Activated naive CD8-positive, alpha-beta T cell treated with anti-CD3 and anti-CD28 coated beads for 36 hours (primary cell): ENCODE measurements around the gene PLEKHH2. TPM values are rescaled to one million over a fixed set of nuclear protein-coding genes. Genes with fewer than 3 reads are reported as not detected.

ENCODE experiments used
- DNase-seq: peaks from one replicate; pipeline ENCODE4 v3.0.0; 2021
- H3K27ac Mint-ChIP-seq: one replicate; pipeline ENCODE4 v1.8.0; 2022; ENCODE audit warnings: mild to moderate bottlenecking, moderate library complexity, mixed read lengths
- H3K27me3 Mint-ChIP-seq: one replicate; pipeline ENCODE4 v1.8.0; 2022; ENCODE audit warnings: mild to moderate bottlenecking, mixed read lengths
- H3K36me3 Mint-ChIP-seq: one replicate; pipeline ENCODE4 v1.8.0; 2021; ENCODE audit warnings: mild to moderate bottlenecking, mixed read lengths
- H3K4me1 Mint-ChIP-seq: one replicate; pipeline ENCODE4 v1.8.0; 2021; ENCODE audit warnings: mixed read lengths
- H3K4me3 Mint-ChIP-seq: one replicate; pipeline ENCODE4 v1.8.0; 2022; ENCODE audit warnings: mild to moderate bottlenecking, moderate library complexity, mixed read lengths
- H3K9me3 Mint-ChIP-seq: one replicate; pipeline ENCODE4 v1.8.0; 2022; ENCODE audit warnings: mixed read lengths
- total RNA-seq, 2 experiments: library from RNA; stranded (reverse); gene quantifications; one replicate each; pipeline ENCODE4 v1.2.3, GENCODE V29; 2021

The PLEKHH2 gene
- total RNA-seq, 2 experiments from 2014 or later, result 0.64 to 0.89 TPM

DNA sequence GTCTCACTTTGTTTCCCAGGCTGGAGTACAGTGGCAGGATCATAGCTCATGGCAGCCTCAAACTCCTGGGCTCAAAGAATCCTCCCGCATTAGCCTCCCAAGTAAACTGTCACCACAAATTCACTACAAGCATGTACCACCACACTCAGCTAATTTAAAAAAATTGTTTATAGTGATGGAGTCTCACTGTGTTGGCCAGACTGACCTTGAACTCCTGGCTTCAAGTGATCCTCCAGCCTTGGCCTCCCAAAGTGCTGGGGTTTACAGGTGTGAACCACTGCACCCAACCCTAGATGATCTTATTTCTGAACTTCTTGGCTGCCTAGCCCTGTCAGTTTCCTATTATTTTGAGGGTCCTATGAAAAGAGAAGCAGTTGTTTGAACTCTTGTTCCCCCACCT lies 151.6 kb downstream of the PLEKHH2 start:
- H3K9me3 Mint-ChIP-seq, result no peaks in the 10 kb centered on the region
- DNase-seq, result no peak
- H3K36me3 Mint-ChIP-seq, result peaks cover 4% of the 10 kb centered on the region
- no peaks in the 10 kb centered on the region for H3K27me3 Mint-ChIP-seq
- H3K4me1 Mint-ChIP-seq, result peaks cover 14% of the 10 kb centered on the region
- H3K4me3 Mint-ChIP-seq, result no peak overlapping the region
- H3K27ac Mint-ChIP-seq, result no peak overlapping the region

GRCh38 chr2:43790147-43790546 lies 153.1 kb downstream of the PLEKHH2 start:
- peaks cover 14% of the 10 kb centered on the region for H3K4me1 Mint-ChIP-seq

GRCh38 chr2:43791035-43791765 lies 154.1 kb downstream of the PLEKHH2 start:
- H3K9me3 Mint-ChIP-seq, result no peaks in the 10 kb centered on the region
- H3K27me3 Mint-ChIP-seq, result no peaks in the 10 kb centered on the region
- no peak overlapping the region for H3K4me3 Mint-ChIP-seq
- no peak for DNase-seq
- H3K36me3 Mint-ChIP-seq, result peaks cover 6% of the 10 kb centered on the region
- no peak overlapping the region for H3K27ac Mint-ChIP-seq
- H3K4me1 Mint-ChIP-seq, result peaks cover 14% of the 10 kb centered on the region

More at GRCh38 chr2:43790147-43790546, 153.1 kb downstream of the PLEKHH2 start:
- no peak for DNase-seq
- H3K9me3 Mint-ChIP-seq, result no peaks in the 10 kb centered on the region
- no peak overlapping the region for H3K4me3 Mint-ChIP-seq
- no peaks in the 10 kb centered on the region for H3K27me3 Mint-ChIP-seq
- peaks cover 4% of the 10 kb centered on the region for H3K36me3 Mint-ChIP-seq
- H3K27ac Mint-ChIP-seq, result no peak overlapping the region

- Mint-ChIP-seq H3K4me3 (no peak overlapping the region), H3K36me3 (peaks cover 6% of the 10 kb centered on the region), H3K27ac (no peak overlapping the region), H3K27me3 (no peaks in the 10 kb centered on the region), H3K9me3 (no peaks in the 10 kb centered on the region), H3K4me1 (peaks cover 9% of the 10 kb centered on the region)
- no peak for DNase-seq
Measured at GRCh38 chr2:43792653-43793052, 155.6 kb downstream of the PLEKHH2 start.

DNA sequence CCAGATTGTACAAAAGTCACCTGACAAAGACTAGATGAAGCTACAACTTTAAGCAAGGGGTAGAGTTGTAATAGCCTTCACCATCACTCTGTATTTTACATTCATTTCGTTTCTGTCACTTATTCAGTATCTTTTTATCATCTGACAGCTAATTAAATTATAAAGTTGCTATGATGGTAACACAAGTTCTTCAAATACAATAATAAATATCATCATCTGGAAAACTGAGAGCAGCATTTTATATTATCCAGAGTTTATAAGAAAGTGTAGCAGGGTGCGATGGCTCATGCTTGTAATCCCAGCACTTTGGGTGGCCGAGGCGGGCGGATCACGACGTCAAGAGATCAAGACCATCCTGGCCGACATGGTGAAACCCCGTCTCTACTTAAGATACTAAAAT lies 157.9 kb downstream of the PLEKHH2 start:
- H3K27me3 Mint-ChIP-seq, result no peaks in the 10 kb centered on the region
- no peak overlapping the region for H3K27ac Mint-ChIP-seq
- no peaks in the 10 kb centered on the region for H3K9me3 Mint-ChIP-seq
- no peak overlapping the region for H3K4me3 Mint-ChIP-seq
- H3K4me1 Mint-ChIP-seq, result no peaks in the 10 kb centered on the region
- DNase-seq, result no peak
- H3K36me3 Mint-ChIP-seq, result peaks cover 6% of the 10 kb centered on the region

DNA sequence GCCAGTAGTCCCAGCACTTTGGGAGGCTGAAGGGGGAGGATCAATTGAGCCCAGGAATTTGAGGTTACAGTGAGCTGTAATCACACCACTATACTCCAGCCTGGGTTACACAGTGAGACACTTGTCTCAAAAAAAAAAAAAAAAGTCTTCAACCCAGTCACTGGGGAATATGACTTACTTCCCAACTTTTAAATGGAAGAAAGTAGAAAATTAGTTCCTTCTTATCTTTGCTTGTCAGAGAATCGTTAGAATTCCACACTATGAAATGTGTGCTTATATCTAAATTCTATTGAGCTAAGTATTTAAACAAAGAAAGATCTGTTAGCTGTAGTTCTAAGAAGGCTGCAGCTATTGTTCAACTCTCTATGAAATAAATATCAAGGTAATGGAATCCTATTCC lies 159.1 kb downstream of the PLEKHH2 start:
- DNase-seq, result no peak

DNA sequence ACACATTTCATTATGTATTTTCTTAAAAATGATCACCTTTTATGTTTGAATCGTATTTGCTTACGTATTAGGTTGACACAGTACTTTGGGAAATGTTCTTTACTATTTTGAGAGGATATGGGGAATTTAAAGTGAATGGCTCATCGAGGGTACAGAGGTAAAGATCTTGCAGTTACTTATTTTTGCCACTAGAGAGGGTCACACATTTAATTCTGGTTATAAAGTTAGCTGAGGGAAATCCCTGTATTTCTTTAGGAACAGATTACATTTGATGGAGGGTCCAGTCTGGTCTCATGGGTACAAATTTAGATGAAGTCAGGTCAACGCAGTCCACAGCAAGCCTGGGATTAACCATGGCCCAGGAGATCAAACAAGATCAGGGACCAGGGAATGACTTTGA lies 161.2 kb downstream of the PLEKHH2 start:
- no peaks in the 10 kb centered on the region for H3K9me3 Mint-ChIP-seq
- H3K4me3 Mint-ChIP-seq, result no peak overlapping the region
- DNase-seq, result no peak
- H3K27ac Mint-ChIP-seq, result no peak overlapping the region
- H3K36me3 Mint-ChIP-seq, result peaks cover 2% of the 10 kb centered on the region
- no peaks in the 10 kb centered on the region for H3K27me3 Mint-ChIP-seq
- no peaks in the 10 kb centered on the region for H3K4me1 Mint-ChIP-seq

More for the DNA sequence above, 159.1 kb downstream of the PLEKHH2 start:
- Mint-ChIP-seq H3K9me3 (no peaks in the 10 kb centered on the region), H3K4me1 (no peaks in the 10 kb centered on the region), H3K27ac (no peak overlapping the region), H3K36me3 (peaks cover 5% of the 10 kb centered on the region), H3K4me3 (no peak overlapping the region), H3K27me3 (no peaks in the 10 kb centered on the region)

DNA sequence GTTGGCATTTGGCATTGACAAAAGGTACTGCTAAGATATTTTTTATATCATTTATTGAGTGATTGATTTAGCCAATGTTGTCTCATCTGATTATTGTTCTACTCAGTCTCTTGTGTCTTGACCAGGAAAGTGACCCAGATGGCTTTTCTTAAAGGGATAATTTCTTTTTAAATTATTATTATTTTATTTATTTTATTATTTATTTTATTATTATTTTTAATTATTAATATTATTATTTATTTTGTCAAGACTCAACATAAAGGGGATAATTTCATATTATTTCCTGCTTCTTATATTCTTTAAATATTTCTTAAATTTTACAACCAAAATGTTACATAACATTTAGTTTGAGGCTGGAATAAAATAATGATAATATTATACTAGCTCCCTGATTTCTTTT lies 163.8 kb downstream of the PLEKHH2 start:
- no peaks in the 10 kb centered on the region for H3K4me1 Mint-ChIP-seq
- no peaks in the 10 kb centered on the region for H3K27me3 Mint-ChIP-seq
- no peak overlapping the region for H3K4me3 Mint-ChIP-seq
- peaks cover 2% of the 10 kb centered on the region for H3K36me3 Mint-ChIP-seq
- DNase-seq, result no peak
- H3K27ac Mint-ChIP-seq, result no peak overlapping the region
- H3K9me3 Mint-ChIP-seq, result no peaks in the 10 kb centered on the region

GRCh38 chr2:43802135-43802534 lies 165.1 kb downstream of the PLEKHH2 start:
- H3K4me1 Mint-ChIP-seq, result no peaks in the 10 kb centered on the region
- no peak overlapping the region for H3K4me3 Mint-ChIP-seq

DNA sequence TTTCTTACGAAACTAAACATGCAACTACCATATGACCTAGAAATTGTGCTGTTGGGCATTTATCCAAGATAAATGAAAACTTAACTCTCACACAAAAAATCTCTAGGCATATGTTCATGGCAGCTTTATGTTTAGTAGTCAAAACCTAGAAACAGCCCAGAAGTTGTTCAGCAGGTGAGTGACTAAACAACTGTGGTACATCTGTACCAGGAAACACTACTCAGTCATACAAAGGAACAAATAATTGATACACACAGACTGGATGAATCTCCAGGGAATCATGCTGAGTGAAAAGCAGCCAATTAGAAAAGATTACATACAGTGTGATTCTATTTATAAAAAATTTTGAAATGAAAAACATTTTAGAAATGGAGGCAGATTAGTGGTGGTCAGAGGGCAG lies 166.1 kb downstream of the PLEKHH2 start:
- DNase-seq, result no peak
- no peaks in the 10 kb centered on the region for H3K36me3 Mint-ChIP-seq
- no peaks in the 10 kb centered on the region for H3K27me3 Mint-ChIP-seq
- H3K9me3 Mint-ChIP-seq, result no peaks in the 10 kb centered on the region
- H3K27ac Mint-ChIP-seq, result no peak overlapping the region
- H3K4me1 Mint-ChIP-seq, result no peaks in the 10 kb centered on the region
- H3K4me3 Mint-ChIP-seq, result no peak overlapping the region

More at GRCh38 chr2:43802135-43802534, 165.1 kb downstream of the PLEKHH2 start:
- Mint-ChIP-seq H3K27me3 (no peaks in the 10 kb centered on the region), H3K27ac (no peak overlapping the region), H3K9me3 (no peaks in the 10 kb centered on the region), H3K36me3 (no peaks in the 10 kb centered on the region)
- no peak for DNase-seq

- H3K27ac Mint-ChIP-seq, result no peak overlapping the region
- no peak for DNase-seq
- H3K4me1 Mint-ChIP-seq, result no peaks in the 10 kb centered on the region
- no peak overlapping the region for H3K4me3 Mint-ChIP-seq
- H3K36me3 Mint-ChIP-seq, result no peaks in the 10 kb centered on the region
- no peaks in the 10 kb centered on the region for H3K9me3 Mint-ChIP-seq
- no peaks in the 10 kb centered on the region for H3K27me3 Mint-ChIP-seq
Measured at GRCh38 chr2:43806719-43807031, 169.6 kb downstream of the PLEKHH2 start.

GRCh38 chr2:43810452-43810851 lies 173.4 kb downstream of the PLEKHH2 start:
- H3K9me3 Mint-ChIP-seq, result peaks cover under 1% of the 10 kb centered on the region
- H3K4me3 Mint-ChIP-seq, result no peak overlapping the region
- H3K27me3 Mint-ChIP-seq, result peaks cover 1% of the 10 kb centered on the region
- no peaks in the 10 kb centered on the region for H3K4me1 Mint-ChIP-seq
- no peak overlapping the region for H3K27ac Mint-ChIP-seq
- no peak for DNase-seq
- H3K36me3 Mint-ChIP-seq, result no peaks in the 10 kb centered on the region

DNA sequence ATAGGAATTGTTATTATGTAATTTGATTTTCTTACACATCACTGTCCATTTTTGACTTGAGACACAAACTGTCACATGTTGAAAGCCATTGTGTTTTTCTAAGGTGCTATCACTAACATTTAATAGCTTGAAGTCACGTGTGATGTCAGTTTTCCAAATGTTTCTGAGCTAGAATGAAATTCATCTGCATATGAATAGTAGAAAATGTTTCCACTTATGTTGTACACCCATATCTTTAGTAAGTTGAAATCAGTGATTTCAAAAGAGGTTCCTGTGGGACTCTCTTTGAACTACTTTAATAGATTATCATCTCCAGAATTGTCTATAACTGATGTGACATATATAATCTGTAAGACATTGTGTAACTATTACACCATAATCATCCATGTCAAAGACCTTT lies 173.8 kb downstream of the PLEKHH2 start:
- DNase-seq, result no peak
- H3K27me3 Mint-ChIP-seq, result peaks cover 3% of the 10 kb centered on the region
- H3K4me3 Mint-ChIP-seq, result no peak overlapping the region
- H3K27ac Mint-ChIP-seq, result no peak overlapping the region
- no peaks in the 10 kb centered on the region for H3K36me3 Mint-ChIP-seq
- no peaks in the 10 kb centered on the region for H3K4me1 Mint-ChIP-seq
- H3K9me3 Mint-ChIP-seq, result peaks cover 3% of the 10 kb centered on the region

DNA sequence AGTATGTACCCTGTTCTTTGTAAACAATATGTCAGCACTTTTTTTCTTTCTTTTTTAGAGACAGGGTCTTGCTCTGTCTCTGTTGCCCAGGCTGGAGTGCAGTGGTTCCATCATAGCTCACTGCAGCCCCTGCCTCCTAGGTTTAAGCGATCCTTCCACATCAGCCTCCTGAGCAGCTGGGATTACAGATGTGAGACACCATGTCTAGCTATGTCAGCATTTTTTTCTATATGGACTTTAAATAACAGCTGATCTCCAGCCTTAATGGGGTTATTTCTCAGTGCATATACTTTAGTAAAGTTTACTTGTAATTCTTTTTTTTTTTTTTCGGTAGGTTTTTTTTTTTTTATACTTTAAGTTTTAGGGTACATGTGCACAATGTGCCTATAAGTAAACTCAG lies 174.9 kb downstream of the PLEKHH2 start:
- Mint-ChIP-seq H3K4me1 (no peaks in the 10 kb centered on the region), H3K27ac (no peak overlapping the region), H3K9me3 (peaks cover 3% of the 10 kb centered on the region), H3K27me3 (peaks cover 3% of the 10 kb centered on the region), H3K4me3 (no peak overlapping the region), H3K36me3 (no peaks in the 10 kb centered on the region)
- DNase-seq, result no peak

GRCh38 chr2:43812947-43813346 lies 175.9 kb downstream of the PLEKHH2 start:
- no peak overlapping the region for H3K27ac Mint-ChIP-seq
- H3K27me3 Mint-ChIP-seq, result peaks cover 3% of the 10 kb centered on the region
- no peak overlapping the region for H3K4me3 Mint-ChIP-seq
- H3K36me3 Mint-ChIP-seq, result no peaks in the 10 kb centered on the region
- peaks cover 3% of the 10 kb centered on the region for H3K9me3 Mint-ChIP-seq
- H3K4me1 Mint-ChIP-seq, result no peaks in the 10 kb centered on the region
- DNase-seq, result no peak

GRCh38 chr2:43814711-43815110 lies 177.7 kb downstream of the PLEKHH2 start:
- Mint-ChIP-seq H3K27ac (no peak overlapping the region), H3K4me3 (no peak overlapping the region), H3K36me3 (no peaks in the 10 kb centered on the region), H3K4me1 (peaks cover 3% of the 10 kb centered on the region), H3K27me3 (peaks cover 3% of the 10 kb centered on the region), H3K9me3 (peaks cover 3% of the 10 kb centered on the region)
- no peak for DNase-seq
